Body of pancreas (tissue), 4 donors: Measurements from ENCODE around the gene PEX14. TPM values are rescaled to one million over a fixed set of nuclear protein-coding genes. Genes with fewer than 3 reads are reported as not detected.
A peak's percentile ranks its signal among the peaks of the same experiment; 100 is the strongest.

Source experiments
- ATAC-seq: fragments of 150-250 bp; one replicate; pipeline ENCODE4 v1.9.1; 2016
- DNase-seq, 4 donors: peaks; one replicate each; pipeline ENCODE4 v3.0.0-alpha.2; 2019
- H3K27ac ChIP-seq, 4 donors: fragments of 200-600 bp; sonication (generic); 1 replicate in 3 of 4; 2 replicates in 1 of 4; pipeline versions ENCODE4 v1.5.1 to v1.6.1; 2016 to 2019; ENCODE audit warnings: mild to moderate bottlenecking in 1 of 4, mixed read lengths in 1 of 4, moderate library complexity in 1 of 4
- H3K27me3 ChIP-seq, 2 donors: fragments of 200-600 bp; sonication (generic); one replicate each; pipeline ENCODE4 v1.6.0; 2016; ENCODE audit warnings: mild to moderate bottlenecking in 1 of 2
- H3K36me3 ChIP-seq, 2 donors: fragments of 200-600 bp; sonication (generic); replicated peaks in 1 of 2; 2 replicates each; pipeline ENCODE4 v1.5.1; 2016; ENCODE audit warnings: low read depth in 2 of 2; ENCODE audit not compliant: insufficient read depth in 1 of 2
- H3K4me1 ChIP-seq: fragments of 200-600 bp; sonication (generic); one replicate; pipeline ENCODE4 v1.6.0; 2016
- H3K4me3 ChIP-seq, 2 donors: fragments of 200-600 bp; sonication (generic); 1 replicate in 1 of 2; 2 replicates in 1 of 2; pipeline ENCODE4 v1.5.1; 2016 to 2019
- H3K9me3 ChIP-seq, 3 donors: fragments of 200-600 bp; sonication (generic); 1 replicate in 2 of 3; 2 replicates in 1 of 3; pipeline ENCODE4 v1.5.1; 2016
- POLR2A ChIP-seq, 3 donors: fragments of 450-650 bp; IDR thresholded peaks; one replicate each; pipeline ENCODE4 v1.6.1; 2016; ENCODE audit warnings: antibody characterized with exemption in 3 of 3, mild to moderate bottlenecking in 2 of 3
- WGBS, 2 donors: methylation state at CpG; one replicate each; pipeline ENCODE4 v1.1.5; 2017; 5-methylcytosine and 5-hydroxymethylcytosine counted together
- intact Hi-C: fragments of 100-400 bp; cut with DNase I; formaldehyde crosslinking; loops from one replicate; pipeline ENCODE4 v1.15.1; 2023
- total RNA-seq, 2 donors: library from RNA; depleted of rRNA; stranded (reverse); fragments of >200 nt; gene quantifications; one replicate each; pipeline ENCODE4 v1.1.0, GENCODE V29; 2016
- TF ChIP-seq, protein P1 (sequence below), 7 experiments: fragments of 450-650 bp in 4 of 7; fragments of 200-600 bp in 3 of 7; sonication (generic) in 3 of 7; IDR thresholded peaks; one replicate each; pipeline ENCODE4 v1.5.1; 2016 to 2019; ENCODE audit warnings: antibody characterized with exemption in 7 of 7

PEX14 gene
- total RNA-seq, 2 donors from 2014 or later: 8.6 to 8.8 TPM

DNA sequence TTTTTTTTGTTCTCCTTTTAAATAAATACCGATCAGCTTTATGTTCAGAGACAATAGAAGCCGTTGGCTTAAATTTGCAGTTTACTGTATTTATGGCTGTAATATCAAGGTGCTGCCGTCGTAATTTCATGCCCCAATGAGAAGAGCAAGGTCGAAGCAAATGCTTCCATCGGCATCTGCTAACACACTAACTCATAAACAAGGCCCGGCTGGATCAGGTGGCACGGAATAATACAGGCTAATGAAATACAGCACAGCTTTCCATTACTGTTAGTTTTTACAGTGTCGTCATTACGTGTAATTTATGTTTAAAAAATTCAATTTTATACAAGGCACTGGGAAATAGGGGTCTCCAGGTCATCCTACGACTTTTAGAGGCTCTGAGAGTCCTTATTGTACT lies 119.0 kb downstream of the PEX14 start:
- no peak for ATAC-seq
- Histone ChIP-seq H3K4me1 (peaks cover 32% of the 10 kb centered on the region), H3K9me3 (no peaks in the 10 kb centered on the region), H3K36me3 (no peaks in the 10 kb centered on the region), H3K27me3 (no peaks in the 10 kb centered on the region), H3K4me3 (no peak overlapping the region), H3K27ac (no peak overlapping the region)
- no peak for DNase-seq
- TF ChIP-seq, protein P1, sequence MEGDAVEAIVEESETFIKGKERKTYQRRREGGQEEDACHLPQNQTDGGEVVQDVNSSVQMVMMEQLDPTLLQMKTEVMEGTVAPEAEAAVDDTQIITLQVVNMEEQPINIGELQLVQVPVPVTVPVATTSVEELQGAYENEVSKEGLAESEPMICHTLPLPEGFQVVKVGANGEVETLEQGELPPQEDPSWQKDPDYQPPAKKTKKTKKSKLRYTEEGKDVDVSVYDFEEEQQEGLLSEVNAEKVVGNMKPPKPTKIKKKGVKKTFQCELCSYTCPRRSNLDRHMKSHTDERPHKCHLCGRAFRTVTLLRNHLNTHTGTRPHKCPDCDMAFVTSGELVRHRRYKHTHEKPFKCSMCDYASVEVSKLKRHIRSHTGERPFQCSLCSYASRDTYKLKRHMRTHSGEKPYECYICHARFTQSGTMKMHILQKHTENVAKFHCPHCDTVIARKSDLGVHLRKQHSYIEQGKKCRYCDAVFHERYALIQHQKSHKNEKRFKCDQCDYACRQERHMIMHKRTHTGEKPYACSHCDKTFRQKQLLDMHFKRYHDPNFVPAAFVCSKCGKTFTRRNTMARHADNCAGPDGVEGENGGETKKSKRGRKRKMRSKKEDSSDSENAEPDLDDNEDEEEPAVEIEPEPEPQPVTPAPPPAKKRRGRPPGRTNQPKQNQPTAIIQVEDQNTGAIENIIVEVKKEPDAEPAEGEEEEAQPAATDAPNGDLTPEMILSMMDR (IDR thresholded peaks at IDR 0.05): no peak
- no peak for TF ChIP-seq POLR2A (IDR thresholded peaks at IDR 0.05)
- WGBS, 2 donors: 85 to 92% methylated on average over 11 of the region's 11 CpGs
- intact Hi-C loops: no loop called here

DNA sequence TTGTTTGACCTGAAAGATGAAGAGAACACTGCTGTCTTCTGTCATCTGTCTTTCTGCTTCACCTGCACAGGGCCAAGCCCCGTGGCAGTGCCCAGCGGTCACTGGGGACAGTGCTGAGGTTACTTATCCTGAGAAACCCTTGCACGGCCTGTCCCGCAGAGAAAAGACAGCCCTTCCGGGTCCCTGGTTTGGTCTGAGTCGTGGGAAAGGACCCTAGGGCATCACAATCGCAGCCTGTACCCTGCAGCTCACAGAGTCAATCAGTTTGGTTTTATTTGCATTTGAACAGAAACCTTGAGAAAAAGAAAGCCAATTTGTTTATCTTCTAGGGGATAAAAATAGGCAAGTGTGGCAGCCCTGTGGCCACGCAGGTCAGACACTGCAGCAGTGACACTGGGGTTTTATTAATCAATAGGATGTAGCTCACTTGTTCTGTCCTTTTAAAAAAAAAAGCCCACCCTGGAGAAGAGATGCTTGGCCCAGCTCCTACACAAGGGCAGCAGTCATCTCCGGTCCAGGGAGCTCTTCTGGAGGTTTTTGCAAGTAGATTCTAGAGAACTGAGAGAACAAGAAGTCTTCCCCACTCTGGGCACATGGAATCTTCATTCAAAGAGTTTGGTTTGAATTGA lies 120.0 kb downstream of the PEX14 start:
- Histone ChIP-seq H3K4me1 (peaks cover 42% of the 10 kb centered on the region), H3K27ac (peak overlapping the region in 1 of 4 donors; percentile 28), H3K27me3 (no peaks in the 10 kb centered on the region), H3K4me3 (no peak overlapping the region), H3K9me3 (no peaks in the 10 kb centered on the region), H3K36me3 (no peaks in the 10 kb centered on the region)
- ATAC-seq (no peak), DNase-seq (no peak)
- intact Hi-C loops: no loop called here
- TF ChIP-seq, protein P1 (IDR thresholded peaks at IDR 0.05): no peak
- no peak for TF ChIP-seq POLR2A (IDR thresholded peaks at IDR 0.05)
- 34 to 37% methylated on average over 7 to 9 of the region's 9 CpGs for WGBS, 2 donors

DNA sequence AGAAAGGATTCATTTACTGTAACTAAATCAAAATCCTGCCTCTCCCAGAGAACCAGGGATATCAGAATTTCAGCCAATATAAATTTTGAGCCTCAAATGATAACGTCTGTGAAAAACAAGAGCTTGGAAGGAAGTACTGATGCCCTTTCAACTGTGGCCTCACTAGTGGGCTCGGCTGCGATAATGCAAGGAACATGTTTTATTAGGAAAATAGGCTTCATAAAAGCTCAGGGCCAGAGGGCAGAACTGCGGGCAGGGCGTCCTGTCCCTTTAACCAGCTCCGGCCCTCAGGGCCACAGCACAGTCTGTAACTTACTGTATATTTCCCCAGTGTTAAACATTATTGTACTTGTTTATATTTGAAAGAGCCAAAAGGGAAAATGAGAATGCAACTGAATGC lies 122.0 kb downstream of the PEX14 start:
- no peak for TF ChIP-seq POLR2A (IDR thresholded peaks at IDR 0.05)
- TF ChIP-seq, protein P1 (IDR thresholded peaks at IDR 0.05): no peak
- intact Hi-C loops: no loop called here
- DNase-seq (no peak), ATAC-seq (no peak)
- Histone ChIP-seq H3K36me3 (no peaks in the 10 kb centered on the region), H3K9me3 (no peaks in the 10 kb centered on the region), H3K27ac (no peak overlapping the region), H3K27me3 (no peaks in the 10 kb centered on the region), H3K4me3 (no peak overlapping the region), H3K4me1 (peaks cover 44% of the 10 kb centered on the region)
- 85 to 91% methylated on average over 6 of the region's 6 CpGs for WGBS, 2 donors

DNA sequence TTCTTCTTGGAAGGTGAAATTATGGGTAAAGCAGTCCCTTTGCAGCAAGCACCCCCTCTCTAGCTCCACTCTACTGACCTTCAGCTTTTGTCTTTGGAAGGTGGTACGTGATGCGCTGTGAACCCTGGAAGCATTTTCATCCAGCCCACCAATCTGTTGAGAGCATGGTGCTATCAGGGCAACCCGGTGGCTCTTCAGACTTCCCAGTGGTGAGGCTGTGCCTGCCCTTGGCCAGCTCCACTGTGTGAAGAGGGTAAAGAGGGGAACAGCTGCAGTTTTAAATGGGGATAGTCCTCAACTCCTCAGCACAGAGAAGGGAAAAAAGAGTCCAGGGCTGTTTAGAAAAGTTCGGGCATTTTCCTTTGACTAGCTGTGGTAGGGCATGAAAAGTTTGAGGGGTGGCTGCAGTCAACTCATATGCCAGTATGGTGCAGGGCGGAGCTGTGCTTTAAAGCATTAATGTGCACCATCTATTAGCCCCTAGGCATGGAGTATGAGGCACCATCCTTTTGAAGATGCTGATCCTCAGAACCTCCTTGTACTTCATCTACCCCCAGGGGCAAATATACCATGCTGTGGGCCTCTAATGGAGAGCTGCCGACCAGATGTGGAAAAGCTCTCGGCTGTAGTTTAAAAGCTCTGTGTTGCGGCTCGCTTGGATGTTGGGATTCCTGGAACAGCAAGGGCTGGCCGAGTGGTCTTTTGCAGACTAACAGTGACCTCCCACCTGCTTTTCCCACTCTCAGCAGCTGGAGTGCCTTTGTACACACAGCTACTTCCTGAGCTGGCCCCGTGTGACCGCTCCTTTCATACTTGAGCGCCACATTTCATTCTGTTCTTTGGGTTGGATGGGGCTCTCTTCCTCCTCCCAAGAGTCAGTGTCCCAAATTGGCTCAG lies 123.0 kb downstream of the PEX14 start:
- H3K9me3 ChIP-seq: no peaks in the 10 kb centered on the region
- TF ChIP-seq, protein P1 (IDR thresholded peaks at IDR 0.05): no peak
- no peak for TF ChIP-seq POLR2A (IDR thresholded peaks at IDR 0.05)
- H3K27me3 ChIP-seq: no peaks in the 10 kb centered on the region
- H3K27ac ChIP-seq: no peak overlapping the region
- DNase-seq: no peak
- intact Hi-C loops: no loop called here
- H3K36me3 ChIP-seq: no peaks in the 10 kb centered on the region
- H3K4me1 ChIP-seq: peaks cover 46% of the 10 kb centered on the region
- WGBS, 2 donors: 92 to 94% methylated on average over 10 to 13 of the region's 13 CpGs
- no peak for ATAC-seq
- H3K4me3 ChIP-seq: no peak overlapping the region
